SK-N-SH (cell line): Measurements from ENCODE around the gene CST6.

Source experiments
- CHD2 ChIP-seq: fragments of 150-350 bp; IDR thresholded peaks from 2 replicates; pipeline ENCODE4 v1.6.1; 2018; ENCODE audit warnings: low read length; ENCODE audit not compliant: partially characterized antibody
- CTCF ChIP-seq: fragments of 200-600 bp; sonication (generic); IDR thresholded peaks from 2 replicates; pipeline ENCODE4 v1.6.1; 2017; ENCODE audit warnings: antibody characterized with exemption, mild to moderate bottlenecking, moderate library complexity
- EP300 ChIP-seq, 2 experiments: IDR thresholded peaks; 2 replicates each; pipeline versions ENCODE4 v1.4.0 to v1.6.1; 2012; ENCODE audit warnings: borderline replicate concordance in 1 of 2, low read depth in 1 of 2, low read length in 1 of 2
- EZH2phosphoT487 ChIP-seq: fragments of 200-600 bp; sonication (generic); IDR thresholded peaks from 2 replicates; pipeline ENCODE4 v1.6.1; 2017; ENCODE audit warnings: low read depth, mixed run types, mild to moderate bottlenecking, antibody characterized with exemption, moderate library complexity, borderline replicate concordance
- FOXJ3 ChIP-seq: sonication (generic); formaldehyde crosslinking; IDR thresholded peaks from 2 replicates; pipeline ENCODE4 v1.5.1; 2020; ENCODE audit warnings: mild to moderate bottlenecking, missing genetic modification reagents
- JUND ChIP-seq: IDR thresholded peaks from 2 replicates; pipeline ENCODE4 v1.4.0; 2012
- MXI1 ChIP-seq: IDR thresholded peaks from 2 replicates; pipeline ENCODE4 v1.6.1; 2012; ENCODE audit warnings: mild to moderate bottlenecking, low read depth, low read length, improper control_type of control experiment
- SIN3A ChIP-seq: IDR thresholded peaks from 2 replicates; pipeline ENCODE4 v1.6.1; 2012; ENCODE audit warnings: low read depth, mild to moderate bottlenecking, low read length, moderate library complexity, borderline replicate concordance
- TCF12 ChIP-seq: IDR thresholded peaks from 2 replicates; pipeline ENCODE4 v1.4.0; 2012
- USF2 ChIP-seq: fragments of 150-350 bp; IDR thresholded peaks from 2 replicates; pipeline ENCODE4 v1.6.1; 2017; ENCODE audit warnings: antibody characterized with exemption, low read length, low read depth, borderline replicate concordance
- YY1 ChIP-seq: IDR thresholded peaks from 2 replicates; pipeline ENCODE4 v1.4.0; 2012; ENCODE audit warnings: low read depth, mild to moderate bottlenecking

DNA sequence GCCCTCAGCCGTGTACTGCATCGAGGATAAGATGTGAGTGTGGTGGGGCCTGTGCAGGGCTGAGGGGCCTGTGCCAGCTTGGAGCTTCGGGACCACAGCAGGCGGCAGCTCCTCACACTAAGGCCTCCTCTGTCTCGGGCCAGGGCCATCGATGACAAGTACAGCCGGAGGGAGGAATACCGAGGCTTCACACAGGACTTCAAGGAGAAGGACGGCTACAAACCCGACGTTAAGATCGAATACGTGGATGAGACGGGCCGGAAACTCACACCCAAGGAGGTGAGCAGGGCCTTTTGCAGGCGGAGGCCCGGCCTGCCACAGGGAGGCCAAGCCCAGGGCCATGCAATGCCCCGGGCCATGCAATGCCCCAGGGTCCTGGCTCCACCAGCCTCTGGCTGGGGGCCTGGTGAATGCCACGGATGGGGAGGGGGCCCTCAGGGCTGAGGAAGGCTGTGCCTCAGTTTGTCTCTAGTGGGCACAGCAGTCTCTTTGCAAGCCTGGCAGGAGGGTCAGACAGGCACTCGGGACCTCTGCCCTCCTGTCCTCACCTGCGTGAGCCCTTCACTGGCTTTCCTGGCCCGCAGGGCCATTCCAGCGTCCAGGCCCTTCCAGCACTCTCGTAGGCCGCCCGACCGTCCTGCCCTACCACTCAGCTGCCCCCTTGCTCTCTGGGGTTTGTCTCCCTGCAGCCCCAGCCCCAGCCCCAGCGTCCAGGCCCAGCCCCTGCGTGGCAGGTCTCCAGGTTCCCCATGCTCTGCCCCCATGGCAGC is 34.0 kb upstream of the CST6 start:
- TF ChIP-seq CTCF (no peak), YY1 (no peak), EP300 (IDR thresholded peaks at IDR 0.05; ENCODE audit: borderline replicate concordance in 1 of 2, low read depth in 1 of 2, low read length in 1 of 2) (no peak), CHD2 (no peak), EZH2phosphoT487 (no peak), MXI1 (no peak), USF2 (no peak), JUND (no peak), TCF12 (no peak), SIN3A (no peak), FOXJ3 (CRISPR knock-in tag) (no peak)
